ENCODE measurements around the gene PTGFRN. TPM values are rescaled to one million over a fixed set of nuclear protein-coding genes. Genes with fewer than 3 reads are reported as not detected.

Gene PTGFRN
- total and polyA plus RNA-seq, 2 of the 8 experiments (the other 6 are each of a cell fraction or from before 2014, with no cell fraction given), result 13.0 to 32.6 TPM

GRCh38 chr1:116868385-116868784 lies 41.3 kb upstream of the PTGFRN start:
- Histone ChIP-seq H3K79me1 (ENCODE audit: low read depth, low read length) (no peaks in the 10 kb centered on the region), H2AK5ac (ENCODE audit: low read depth, low read length) (no peak overlapping the region), H3K27me3 (replicated peaks in 1 of 4; ENCODE audit: control insufficient read depth in 3 of 4, extremely low read depth in 1 of 4, insufficient read depth in 3 of 4, low read length in 3 of 4) (no peaks in the 10 kb centered on the region), H3K9ac (replicated peaks in 1 of 4; ENCODE audit: extremely low read depth in 1 of 4, low read depth in 3 of 4, low read length in 3 of 4) (no peak overlapping the region), H3K23ac (ENCODE audit: insufficient read length) (no peak overlapping the region), H2BK120ac (replicated peaks; ENCODE audit: low read depth, low read length) (no peak overlapping the region), H3K4me3 (ENCODE audit: extremely low read depth in 1 of 4, insufficient read depth in 2 of 4, low read depth in 3 of 4, low read length in 4 of 4) (no peak overlapping the region), H3K79me2 (ENCODE audit: control insufficient read depth in 1 of 2, insufficient read depth in 2 of 2, low read length in 2 of 2) (no peaks in the 10 kb centered on the region), H3K27ac (ENCODE audit: low read depth, low read length) (no peak overlapping the region), H4K8ac (ENCODE audit: extremely low read depth, insufficient read depth, low read length) (no peak overlapping the region), H3K23me2 (ENCODE audit: low read depth, low read length) (no peaks in the 10 kb centered on the region), H3K4me2 (ENCODE audit: insufficient read depth in 1 of 2, low read depth in 2 of 2, low read length in 2 of 2) (no peak overlapping the region), H3K14ac (ENCODE audit: insufficient read length) (no peak overlapping the region), H3K4ac (replicated peaks; ENCODE audit: insufficient read length, low read depth, low read length) (no peak overlapping the region), H3K36me3 (ENCODE audit: control insufficient read depth in 2 of 4, insufficient read depth in 4 of 4, low read length in 3 of 4) (no peaks in the 10 kb centered on the region), H4K91ac (replicated peaks; ENCODE audit: insufficient read length, low read length) (no peak overlapping the region), H3K4me1 (replicated peaks in 1 of 4; ENCODE audit: control insufficient read depth in 3 of 4, insufficient read depth in 4 of 4, low read length in 3 of 4) (no peaks in the 10 kb centered on the region), H3K9me3 (ENCODE audit: insufficient read depth in 2 of 2, low read depth in 1 of 2, low read length in 1 of 2) (no peaks in the 10 kb centered on the region), H2BK15ac (ENCODE audit: low read length) (no peak overlapping the region; the same call in 1 of the 2 replicates), H2BK20ac (ENCODE audit: low read length) (no peak overlapping the region), H2AFZ (ENCODE audit: low read length) (no peak overlapping the region), H4K20me1 (replicated peaks in 1 of 2; ENCODE audit: control insufficient read depth in 1 of 2, insufficient read depth in 2 of 2, low read length in 2 of 2) (no peaks in the 10 kb centered on the region), H4K5ac (ENCODE audit: insufficient read length, low read depth, low read length) (no peak overlapping the region), H2BK12ac (ENCODE audit: low read depth, low read length) (no peak overlapping the region), H2BK5ac (ENCODE audit: low read depth, low read length) (no peak overlapping the region), H3K18ac (ENCODE audit: extremely low read depth, low read length) (no peak overlapping the region), H3K56ac (replicated peaks; ENCODE audit: insufficient read length, low read depth, low read length) (no peak overlapping the region)
- DNase-seq (ENCODE audit: low read depth in 1 of 2, low spot score in 2 of 2), result no peak
- FAIRE-seq, result no peak
- WGBS, 2 experiments (ENCODE audit: extremely low coverage in 1 of 2, insufficient coverage in 1 of 2, insufficient read length in 1 of 2, insufficient replicate concordance in 2 of 2, low coverage in 1 of 2, low lambda C conversion rate in 2 of 2, missing lambda C conversion rate in 1 of 2), result 71% methylated on average over 3 of the region's 3 CpGs; no CpG with 5 or more reads in 1 of the 2 experiments
- CTCF ChIA-PET (ENCODE audit: partially characterized antibody), result interaction anchor here (0.6 to 1.3 kb wide), 2 partner anchors 10 to 36 kb away, joined by 3 read pairs; no protein-coding TSS in a partner anchor
- POLR2A ChIA-PET (ENCODE audit: partially characterized antibody), result no interaction called here
- TF ChIP-seq SP2 (IDR thresholded peaks at IDR 0.05; ENCODE audit: low read length) (no peak), SRF (IDR thresholded peaks at IDR 0.05; ENCODE audit: low read depth, low read length) (no peak), CHD2 (IDR thresholded peaks at IDR 0.05; ENCODE audit: low read length) (no peak), SIN3A (conservative IDR thresholded peaks at IDR 0.05 in 1 of 2, IDR thresholded peaks at IDR 0.05 in 1 of 2; ENCODE audit: low read depth in 1 of 2, low read length in 2 of 2) (no peak), MAFK (IDR thresholded peaks at IDR 0.05; ENCODE audit: low read depth, low read length) (no peak), HDAC6 (IDR thresholded peaks at IDR 0.05; ENCODE audit: low read depth, low read length) (no peak), PHF8 (conservative IDR thresholded peaks at IDR 0.05; ENCODE audit: low read depth, low read length) (no peak), SUZ12 (IDR thresholded peaks at IDR 0.05; ENCODE audit: low read length) (no peak)

Data from H1 (cell line).